SHP77 (cell line): ENCODE measurements around the gene SDK1.

Source experiments
- DNase-seq, 2 experiments: peaks; one replicate each; lab custom pipeline; 2025; lab: John Stamatoyannopoulos, UW

The SDK1 gene

DNA sequence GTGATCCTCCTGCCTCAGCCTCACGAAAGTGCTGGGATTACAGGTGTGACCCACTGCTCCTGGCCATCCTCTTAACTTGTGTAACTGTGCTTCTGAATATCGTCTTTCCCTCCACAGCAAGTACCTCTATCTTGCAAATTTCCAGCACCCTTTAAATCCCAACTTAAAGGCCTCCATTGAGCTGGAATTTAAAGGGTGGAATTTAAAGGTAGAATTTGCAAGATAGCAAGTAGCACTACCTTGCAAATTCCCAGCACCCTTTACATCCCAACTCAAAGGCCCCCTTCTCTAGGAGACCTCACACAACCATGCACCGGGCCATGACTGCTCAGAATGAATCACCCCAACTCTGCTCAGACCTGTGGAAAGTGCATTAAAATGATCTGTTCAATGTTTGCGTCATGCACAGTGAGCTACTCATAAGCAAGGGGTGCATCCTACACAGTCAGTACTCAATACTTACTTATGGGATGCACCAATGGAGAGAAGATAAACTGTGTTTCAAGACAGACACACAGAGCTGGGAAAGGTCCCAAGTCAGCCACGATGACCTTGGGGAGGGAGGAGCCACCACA, 17.8 kb upstream of the SDK1 start:
- DNase-seq: no peak

DNA sequence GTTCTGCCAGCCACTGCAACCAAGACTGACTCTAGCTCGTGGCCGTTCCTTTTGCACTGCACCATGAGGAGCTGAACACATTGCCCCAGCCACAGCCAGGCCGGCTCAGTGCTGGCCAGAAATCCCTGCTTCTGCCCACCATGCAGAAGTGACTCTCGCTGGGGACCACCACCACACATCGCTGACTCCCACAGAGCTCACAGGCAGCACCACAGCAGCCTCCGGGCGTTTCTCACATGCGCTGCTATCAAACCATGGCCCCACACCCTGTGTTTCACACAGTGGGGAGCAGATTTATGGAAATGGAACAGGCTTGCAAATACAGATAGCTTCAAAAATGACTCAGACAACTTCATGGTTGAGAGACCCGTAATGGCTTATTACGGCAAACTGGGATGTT, 15.4 kb upstream of the SDK1 start:
- no peak for DNase-seq

GRCh38 chr7:3289996-3290395, 11.1 kb upstream of the SDK1 start:
- DNase-seq: no peak

DNA sequence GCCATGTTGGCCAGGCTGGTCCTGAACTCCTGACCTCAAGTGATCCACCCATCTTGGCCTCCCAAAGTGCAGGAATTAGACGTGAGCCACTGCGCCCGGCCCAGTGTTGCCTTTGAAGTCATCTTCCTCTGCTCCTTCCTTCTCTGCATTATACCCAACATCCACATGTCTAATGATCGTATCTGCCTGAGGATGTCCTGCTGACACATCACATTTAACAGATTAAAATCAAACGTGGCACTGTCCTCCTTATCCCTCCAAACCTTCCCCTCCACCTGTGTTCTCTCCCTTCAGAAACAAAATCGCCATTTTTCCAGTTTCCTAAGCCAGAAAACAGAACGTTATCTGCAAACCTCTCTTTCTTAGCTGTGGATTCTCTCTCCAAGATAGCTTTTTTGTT, 8.4 kb upstream of the SDK1 start:
- no peak for DNase-seq

DNA sequence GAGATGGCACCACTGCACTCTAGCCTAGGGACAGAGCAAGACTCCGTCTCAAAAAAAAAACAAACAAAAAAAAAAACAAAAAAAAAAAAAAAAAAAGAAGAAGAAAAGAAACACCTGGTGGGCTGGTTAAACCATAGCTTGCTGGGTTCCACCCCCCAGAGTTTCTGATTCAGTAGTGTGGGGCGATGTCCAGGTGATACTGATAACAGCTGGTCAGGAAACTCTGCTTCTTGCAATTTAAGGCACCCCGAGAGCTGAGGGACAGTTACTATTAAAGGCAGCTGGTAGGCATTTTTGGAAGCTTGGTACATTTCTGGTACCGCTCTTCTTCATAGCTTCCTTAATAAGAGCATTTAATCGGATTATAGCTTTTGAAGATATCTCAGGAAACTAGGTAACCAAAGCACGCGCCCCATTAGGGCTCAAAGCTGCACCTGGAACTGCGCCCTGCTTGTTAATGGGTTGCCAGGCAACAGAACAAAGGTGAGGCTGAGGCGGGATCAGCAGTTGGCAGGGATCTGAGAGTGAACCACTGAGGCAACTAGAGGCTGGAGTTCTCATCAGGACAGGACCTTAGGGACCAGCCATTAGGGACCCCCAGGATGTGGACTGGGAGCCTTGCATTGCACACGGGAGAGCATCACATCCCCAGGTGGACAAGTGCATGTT, 6.5 kb upstream of the SDK1 start:
- DNase-seq: peak; percentile 11 to 55

GRCh38 chr7:3297105-3297819, 3.8 kb upstream of the SDK1 start:
- no peak for DNase-seq

DNA sequence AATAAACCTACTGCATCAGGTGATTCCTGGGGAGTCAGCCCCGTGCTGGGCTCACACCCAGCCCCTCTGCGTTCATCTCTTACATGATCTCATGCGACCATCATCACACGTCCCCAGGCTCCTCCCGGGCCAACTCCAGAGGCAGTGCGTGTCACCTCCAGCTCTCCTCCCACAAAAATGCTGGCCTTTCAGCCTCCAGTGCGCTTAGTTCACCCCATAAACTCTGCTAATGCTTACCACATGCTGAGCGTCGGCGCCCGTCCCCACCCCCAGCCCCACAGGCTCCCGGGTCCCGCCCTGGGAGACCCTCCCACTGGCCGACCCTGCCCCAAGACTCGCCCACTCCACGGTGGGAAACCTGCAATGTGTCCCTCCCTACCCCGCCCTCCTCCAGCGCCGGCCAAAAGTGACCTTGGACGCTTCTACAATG, 816 bp upstream of the SDK1 start:
- DNase-seq: peak; percentile 12 to 35

DNA sequence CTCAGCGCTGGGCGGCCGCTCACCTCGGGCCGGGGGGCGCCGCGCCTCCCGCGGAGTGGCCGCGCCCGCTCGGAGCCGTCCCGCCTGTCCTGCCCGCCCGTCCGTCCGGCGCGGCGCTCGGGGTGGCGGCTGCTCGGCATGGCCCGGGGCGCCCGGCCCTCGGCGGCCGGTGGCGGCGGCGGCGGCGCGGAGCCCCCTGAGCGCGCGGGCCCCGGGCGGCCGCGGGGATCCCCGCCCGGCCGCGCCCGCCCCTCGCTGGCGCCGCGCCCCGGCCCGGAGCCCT, 338 bp downstream of the SDK1 start:
- no peak for DNase-seq

- peak; percentile 34 to 39 for DNase-seq
Measured at GRCh38 chr7:3301831-3302618, 973 bp downstream of the SDK1 start.

DNA sequence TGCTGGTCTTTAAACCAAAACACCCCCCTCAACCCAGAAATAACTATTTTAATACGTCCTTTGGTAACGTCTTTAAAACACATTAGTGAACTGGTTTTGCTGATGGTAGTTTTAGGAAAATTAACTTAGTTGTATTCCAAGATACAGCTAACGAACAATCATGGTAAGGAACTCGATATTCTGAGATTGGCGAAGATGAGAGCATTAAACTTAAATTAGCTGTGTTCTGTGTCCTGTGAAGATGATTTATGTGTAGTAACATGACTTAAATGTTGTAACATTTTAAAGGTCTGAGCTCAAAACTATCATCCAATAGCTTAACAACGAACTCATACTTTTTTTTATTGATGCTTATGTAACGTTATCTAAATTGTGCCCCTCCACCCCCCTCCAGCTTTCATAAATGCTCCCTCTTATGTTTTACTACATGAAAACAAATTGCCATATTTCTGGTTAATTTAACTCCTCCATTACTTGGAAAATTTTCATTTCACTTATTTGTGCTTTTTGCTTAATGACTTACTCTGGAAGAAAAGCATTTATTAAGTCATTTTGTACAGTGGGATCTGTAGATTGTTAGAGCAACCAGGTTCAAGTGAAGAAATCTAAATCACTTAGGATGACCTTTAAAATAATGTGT, 1.7 kb downstream of the SDK1 start:
- no peak for DNase-seq

DNA sequence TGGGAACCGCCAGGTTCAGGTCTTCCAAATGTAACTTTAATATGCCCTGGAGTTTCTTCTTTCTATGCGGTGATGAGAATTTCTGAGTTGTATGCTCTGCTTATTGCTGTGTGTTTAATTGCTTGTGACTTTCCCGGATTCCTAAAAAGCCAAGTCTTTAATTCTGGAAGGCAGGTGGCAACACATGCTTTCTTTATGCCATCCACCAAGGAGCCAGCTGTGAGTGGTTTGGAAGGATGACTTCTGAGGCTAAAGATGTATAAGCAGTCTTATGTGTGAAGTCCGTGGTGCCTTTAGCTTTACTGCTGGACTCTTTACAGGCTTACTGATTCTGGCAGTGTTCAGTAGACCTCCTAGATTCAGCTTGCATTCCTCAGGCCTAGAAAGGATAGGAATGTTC, 3.1 kb downstream of the SDK1 start:
- no peak for DNase-seq

GRCh38 chr7:3307435-3307834, 6.4 kb downstream of the SDK1 start:
- no peak for DNase-seq

- no peak for DNase-seq
Measured at GRCh38 chr7:3309140-3309539, 8.1 kb downstream of the SDK1 start.

GRCh38 chr7:3309956-3310355, 8.9 kb downstream of the SDK1 start:
- no peak for DNase-seq

DNA sequence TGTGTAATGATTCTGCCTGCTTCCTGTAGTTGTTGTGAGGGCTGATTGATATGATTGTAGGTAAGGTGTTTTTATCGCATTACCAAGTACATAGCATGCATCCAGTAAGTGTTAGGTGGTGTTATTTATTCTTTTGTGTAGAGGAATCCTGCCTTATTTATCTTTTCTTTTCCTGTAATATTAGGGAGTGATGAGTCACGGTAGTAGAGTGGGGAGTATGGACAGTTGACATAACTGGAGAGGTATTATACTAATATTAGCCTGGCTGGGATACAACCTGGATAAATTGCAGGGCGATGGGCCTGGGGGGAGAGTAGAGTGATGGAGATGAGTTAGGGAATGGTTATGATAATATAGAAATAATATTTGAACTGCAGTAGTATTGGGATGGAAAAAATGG, 9.8 kb downstream of the SDK1 start:
- DNase-seq: no peak

- no peak for DNase-seq
Measured at GRCh38 chr7:3312583-3312982, 11.5 kb downstream of the SDK1 start.

- no peak for DNase-seq
Measured at GRCh38 chr7:3318874-3319273, 17.8 kb downstream of the SDK1 start.

DNA sequence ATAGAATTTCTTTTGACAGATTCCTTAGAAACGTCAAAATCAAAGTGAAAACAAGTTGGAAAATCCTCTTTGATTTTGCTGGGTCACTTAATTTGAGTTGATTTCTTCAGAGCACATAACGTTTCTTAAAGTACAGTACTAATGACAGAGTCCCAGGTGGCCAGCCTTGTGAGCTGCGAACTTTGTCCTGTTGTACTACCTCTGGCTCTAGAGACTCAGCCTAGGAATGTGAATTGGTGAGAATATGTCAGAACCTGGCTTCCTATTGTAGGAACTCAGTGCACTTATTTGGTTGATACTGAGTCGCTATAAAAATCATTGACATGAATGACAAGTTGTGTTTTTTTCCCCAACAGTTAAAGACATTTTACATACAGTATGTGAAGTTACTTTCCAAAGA, 20.2 kb downstream of the SDK1 start:
- no peak for DNase-seq

DNA sequence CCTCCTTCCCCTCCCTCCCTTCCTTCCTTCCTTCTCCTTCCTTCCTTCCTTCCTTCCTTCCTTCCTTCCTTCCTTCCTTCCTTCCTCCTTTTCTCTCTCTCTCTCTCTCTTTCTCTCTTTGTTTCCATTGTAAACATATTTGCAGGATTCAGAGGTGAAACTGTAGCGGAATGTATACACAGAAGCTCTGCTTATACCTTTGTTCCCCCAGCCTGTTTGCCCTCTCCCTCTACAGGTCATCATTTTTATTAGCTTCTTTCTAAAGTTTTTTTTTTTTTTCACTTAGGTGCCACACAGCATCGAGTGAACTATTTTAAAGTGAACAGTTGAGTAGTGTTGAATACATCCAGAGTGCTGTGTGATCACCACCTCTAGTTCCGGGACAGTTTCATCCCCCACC, 20.7 kb downstream of the SDK1 start:
- no peak for DNase-seq

DNA sequence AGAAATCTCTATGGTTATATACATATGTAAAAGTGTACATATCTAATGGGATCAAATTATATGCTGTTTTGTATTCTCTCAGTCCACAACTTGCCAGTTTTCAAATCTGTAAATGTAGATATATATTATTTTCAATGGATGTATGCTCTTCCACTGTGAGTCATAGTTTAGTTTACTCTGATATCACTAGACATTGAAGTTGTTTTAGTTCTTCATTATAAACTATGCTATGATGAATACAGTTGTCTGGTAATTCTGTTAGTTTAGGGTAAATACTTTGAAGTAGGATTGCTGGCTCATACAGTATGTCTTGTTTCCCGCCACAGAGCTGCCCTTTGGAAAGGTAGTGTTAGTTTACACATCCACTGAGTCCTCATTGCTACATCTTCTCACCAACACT, 25.2 kb downstream of the SDK1 start:
- no peak for DNase-seq

DNA sequence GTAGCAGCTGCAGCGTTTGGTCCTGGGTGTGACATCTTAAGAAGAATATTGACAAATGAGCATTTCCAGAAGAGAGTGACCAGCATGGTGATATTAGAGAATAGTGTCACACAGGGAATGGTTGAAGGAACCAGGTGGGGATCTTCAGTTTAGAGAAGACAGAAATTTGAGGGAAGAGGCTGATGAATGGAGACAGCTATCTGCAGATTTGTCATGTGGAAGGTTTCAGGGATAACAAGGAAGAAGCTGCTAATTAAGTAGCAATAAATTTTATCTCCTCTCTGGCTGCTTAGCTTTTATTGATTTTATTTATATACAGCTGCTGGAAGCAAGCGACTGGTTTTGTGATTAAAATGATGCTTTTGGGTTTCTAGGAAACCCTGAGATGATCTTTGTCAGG, 26.0 kb downstream of the SDK1 start:
- DNase-seq: no peak

DNA sequence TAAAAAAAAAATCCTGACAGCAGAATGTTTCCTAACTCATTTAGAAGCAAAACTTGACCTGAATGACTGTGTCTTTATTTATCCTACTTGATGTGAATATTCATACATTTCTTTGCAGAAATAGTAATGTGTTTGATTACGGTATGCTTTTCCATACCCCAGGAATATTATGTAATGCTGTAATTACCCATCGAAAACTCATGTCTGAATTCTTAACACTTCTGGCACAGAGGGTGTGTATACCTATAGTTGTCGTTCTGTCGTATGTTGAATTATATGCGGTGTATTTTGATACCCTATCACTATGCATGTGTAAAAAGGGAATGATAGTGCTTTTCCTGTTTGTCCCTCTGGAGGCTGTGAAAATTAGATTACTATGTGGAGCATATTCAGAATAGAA, 26.6 kb downstream of the SDK1 start:
- no peak for DNase-seq

- DNase-seq: no peak
Measured at GRCh38 chr7:3332308-3332707, 31.3 kb downstream of the SDK1 start.
